ENCODE measurements around the gene ARHGAP23.

Gene ARHGAP23

GRCh38 chr17:38455288-38455915, 27.1 kb downstream of the ARHGAP23 start (continued):
- TF ChIP-seq PATZ1 (CRISPR knock-in tag; IDR thresholded peaks at IDR 0.05; ENCODE audit: borderline replicate concordance) (no peak), ZNF70 (CRISPR knock-in tag; IDR thresholded peaks at IDR 0.05) (no peak), POU6F1 (CRISPR knock-in tag; IDR thresholded peaks at IDR 0.05; ENCODE audit: borderline replicate concordance, low read depth) (no peak), ZNF565 (CRISPR knock-in tag; conservative IDR thresholded peaks at IDR 0.05; ENCODE audit: low read depth) (no peak), PPARA (CRISPR knock-in tag; IDR thresholded peaks at IDR 0.05; ENCODE audit: borderline replicate concordance) (no peak), CSDC2 (CRISPR knock-in tag; IDR thresholded peaks at IDR 0.05) (no peak), OSR1 (CRISPR knock-in tag; IDR thresholded peaks at IDR 0.05) (no peak)

GRCh38 chr17:38456031-38456815, 28.0 kb downstream of the ARHGAP23 start:
- ATAC-seq: no peak
- TF ChIP-seq CSRNP3 (CRISPR knock-in tag; IDR thresholded peaks at IDR 0.05) (no peak), ZC3H10 (CRISPR knock-in tag; IDR thresholded peaks at IDR 0.05) (no peak), RARB (CRISPR knock-in tag; IDR thresholded peaks at IDR 0.05) (no peak), CREB5 (CRISPR knock-in tag; IDR thresholded peaks at IDR 0.05; ENCODE audit: low read depth) (no peak), PATZ1 (CRISPR knock-in tag; IDR thresholded peaks at IDR 0.05; ENCODE audit: borderline replicate concordance) (no peak), ZFP30 (CRISPR knock-in tag; IDR thresholded peaks at IDR 0.05) (no peak), ESRRG (CRISPR knock-in tag; IDR thresholded peaks at IDR 0.05) (no peak), ZNF70 (CRISPR knock-in tag; IDR thresholded peaks at IDR 0.05) (no peak), ISL1 (CRISPR knock-in tag; IDR thresholded peaks at IDR 0.05) (no peak), POU6F1 (CRISPR knock-in tag; IDR thresholded peaks at IDR 0.05; ENCODE audit: borderline replicate concordance, low read depth) (no peak), ARNTL (CRISPR knock-in tag; IDR thresholded peaks at IDR 0.05; ENCODE audit: borderline replicate concordance, low read depth) (no peak)

- no peak for ATAC-seq
These were observed 29.5 kb downstream of the ARHGAP23 start for GRCh38 chr17:38457577-38458371.

More at GRCh38 chr17:38457577-38458371, 29.5 kb downstream of the ARHGAP23 start:
- no peak for TF ChIP-seq CSRNP3 (CRISPR knock-in tag; IDR thresholded peaks at IDR 0.05)
- no peak for TF ChIP-seq BACH2 (CRISPR knock-in tag; IDR thresholded peaks at IDR 0.05; ENCODE audit: borderline replicate concordance)
- TF ChIP-seq RARB (CRISPR knock-in tag; IDR thresholded peaks at IDR 0.05): no peak
- TF ChIP-seq CREB5 (CRISPR knock-in tag; IDR thresholded peaks at IDR 0.05; ENCODE audit: low read depth): no peak
- TF ChIP-seq ZNF8 (CRISPR knock-in tag; IDR thresholded peaks at IDR 0.05): no peak
- no peak for TF ChIP-seq SNAI2 (CRISPR knock-in tag; IDR thresholded peaks at IDR 0.05)
- no peak for TF ChIP-seq TOX (CRISPR knock-in tag; IDR thresholded peaks at IDR 0.05; ENCODE audit: borderline replicate concordance)
- TF ChIP-seq POU6F1 (CRISPR knock-in tag; IDR thresholded peaks at IDR 0.05; ENCODE audit: borderline replicate concordance, low read depth): no peak

All from SK-N-SH treated with all-trans-retinoic acid at 6 μM for 48 hours (cell line).